Ramos (cell line): ENCODE results near the gene RAI14.

Source experiments
- in situ Hi-C: fragments of 300-500 bp; cut with MboI; formaldehyde crosslinking; loops from one replicate; pipeline ENCODE4 v1.14.3; 2022; ENCODE audit warnings: low sequenced_read_pairs; ENCODE audit not compliant: unreplicated experiment

The RAI14 gene

DNA sequence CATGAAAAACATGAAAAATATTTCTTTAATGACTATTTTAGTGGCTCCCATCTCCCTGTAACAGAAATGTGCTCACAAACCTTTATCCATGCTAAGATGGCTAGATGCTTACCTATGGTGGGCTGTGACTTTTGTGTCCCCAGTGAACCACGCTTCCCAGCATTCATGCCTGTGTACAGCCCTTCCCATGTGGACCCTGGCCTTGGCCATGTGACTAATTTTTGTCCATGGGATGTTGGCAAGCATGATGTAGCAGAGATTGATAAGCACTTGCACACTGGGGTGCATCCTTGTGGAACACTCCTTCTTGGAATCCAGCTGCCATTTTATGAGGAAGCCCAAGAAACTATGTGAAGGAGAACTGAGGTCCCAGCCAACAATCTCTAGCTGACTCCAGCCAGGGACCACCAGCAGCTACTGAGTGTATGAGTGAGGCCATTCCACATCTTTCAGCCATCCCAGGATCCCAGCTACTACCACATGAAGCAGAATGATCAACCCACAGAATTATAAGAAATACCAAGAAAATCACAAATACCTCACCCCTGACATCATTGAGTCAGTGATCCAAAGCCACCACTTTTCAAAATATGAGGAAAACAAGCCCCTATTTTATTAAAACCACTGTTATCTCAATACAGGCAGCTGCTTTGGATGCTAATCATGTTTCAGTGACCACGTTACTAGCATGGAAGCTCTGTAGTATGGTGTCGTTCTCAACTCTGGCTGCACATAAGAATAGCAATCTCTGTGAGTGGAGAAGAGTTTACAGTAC lies 16.1 kb upstream of the RAI14 start:
- in situ Hi-C loops: no loop called here

DNA sequence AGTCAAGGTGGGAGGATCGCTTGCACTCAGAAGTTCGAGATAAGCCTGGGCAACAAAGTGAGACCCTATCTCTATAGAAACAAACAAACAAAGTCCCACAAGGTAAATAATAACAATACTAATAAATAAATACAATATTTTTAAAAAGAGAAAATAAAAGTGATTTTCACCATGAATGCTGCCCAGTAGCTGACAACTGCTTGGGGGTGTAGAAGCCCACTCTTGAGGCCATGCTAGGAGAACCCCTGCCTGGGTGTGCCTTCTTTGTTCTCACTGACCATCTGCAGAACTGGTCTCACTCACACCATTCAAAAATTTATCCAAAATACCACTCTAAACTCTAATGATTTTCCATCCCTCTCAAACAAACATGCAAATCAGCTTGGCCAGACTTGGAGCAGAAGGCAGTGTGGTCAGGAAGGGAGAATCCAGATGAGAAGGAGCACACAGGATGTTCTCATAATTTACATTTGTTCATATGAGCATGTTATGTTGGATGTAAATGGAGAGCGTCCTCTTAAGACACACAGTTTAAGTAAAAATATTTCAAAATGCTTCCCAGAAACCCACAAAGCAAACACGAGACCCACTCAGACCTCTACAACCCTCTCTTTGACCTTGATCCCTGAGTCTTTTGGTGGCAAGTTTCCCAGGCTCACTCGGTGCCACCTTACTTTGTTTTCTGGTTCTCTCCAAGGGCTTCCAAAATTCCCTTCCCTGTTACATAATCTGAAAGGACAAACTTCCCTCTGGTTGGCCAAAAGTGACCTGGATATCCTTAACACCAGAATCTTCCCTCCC lies 7.9 kb upstream of the RAI14 start:
- in situ Hi-C loops: no loop called here

DNA sequence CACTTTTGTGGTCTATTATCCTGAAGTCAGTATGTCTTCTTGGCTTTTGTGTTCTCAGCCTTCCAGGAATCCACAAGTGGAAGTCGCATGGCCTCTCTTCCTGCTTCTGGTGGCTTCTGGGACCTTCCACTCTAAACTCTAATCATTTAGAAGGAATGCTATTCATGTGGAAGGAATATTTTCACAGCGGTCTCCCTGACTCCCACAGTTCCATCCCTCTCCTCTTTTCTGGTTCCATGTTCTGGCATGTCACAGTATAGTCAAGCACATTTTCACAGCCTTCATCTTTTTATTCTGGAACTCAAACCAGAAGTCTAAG lies 7.3 kb upstream of the RAI14 start:
- in situ Hi-C loops: no loop called here

DNA sequence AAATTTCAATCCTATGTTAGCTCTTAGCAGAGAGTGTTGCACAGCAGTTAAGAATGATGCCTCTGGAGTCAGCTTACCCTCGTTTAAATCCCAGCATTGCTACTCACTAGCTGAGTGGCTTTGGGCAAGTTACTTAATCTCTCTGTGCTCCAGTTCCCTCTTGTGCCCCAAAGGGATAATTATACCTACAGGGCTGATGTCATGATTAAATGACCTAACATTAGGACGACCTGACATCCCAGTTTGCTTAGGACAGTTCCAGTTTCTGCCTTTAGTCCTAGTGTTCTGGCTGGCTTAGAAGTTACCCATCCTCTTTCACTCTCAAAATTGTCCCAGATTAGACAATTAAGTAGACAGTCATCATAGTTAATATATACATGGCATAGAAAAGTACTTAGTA lies 4.3 kb upstream of the RAI14 start:
- in situ Hi-C loops: no loop called here

DNA sequence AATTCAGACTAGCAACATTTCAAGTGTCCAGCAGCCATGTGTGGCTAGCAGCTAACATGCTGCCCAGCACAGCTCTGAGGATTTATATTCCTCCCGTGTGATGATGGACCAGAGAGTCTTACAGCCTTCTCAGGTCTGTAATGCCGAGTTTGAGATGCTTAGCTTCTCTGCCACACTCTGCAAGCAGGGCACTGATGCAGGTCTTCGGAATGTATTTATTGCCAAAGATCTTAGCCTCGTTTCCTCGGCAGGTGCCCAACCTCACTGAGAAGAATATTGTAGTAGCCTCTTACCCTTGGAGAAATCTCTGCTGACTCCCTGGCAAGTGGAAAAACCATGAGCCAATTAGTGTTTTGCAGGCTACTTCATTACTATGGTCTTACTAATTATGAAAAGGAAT lies 3.7 kb upstream of the RAI14 start:
- in situ Hi-C loops: no loop called here

DNA sequence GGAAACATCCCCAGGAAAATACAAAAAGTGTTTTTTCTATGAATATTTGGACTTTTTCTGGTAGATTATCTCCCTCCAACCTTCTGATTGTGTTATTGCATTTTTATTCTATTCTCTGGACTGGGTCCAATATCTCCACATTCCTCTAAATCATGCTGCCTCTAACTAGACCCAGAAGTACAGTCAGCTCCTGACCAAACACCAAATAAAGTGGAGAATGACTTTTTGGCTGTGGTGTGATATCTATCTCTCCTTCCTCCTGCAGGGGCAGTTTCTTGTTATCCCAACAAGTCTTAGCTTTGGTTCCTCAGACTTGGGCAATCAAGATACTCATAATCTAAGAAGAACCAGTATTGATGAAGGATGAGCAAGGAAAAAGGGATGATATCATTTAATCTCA lies 3.2 kb upstream of the RAI14 start:
- in situ Hi-C loops: no loop called here

DNA sequence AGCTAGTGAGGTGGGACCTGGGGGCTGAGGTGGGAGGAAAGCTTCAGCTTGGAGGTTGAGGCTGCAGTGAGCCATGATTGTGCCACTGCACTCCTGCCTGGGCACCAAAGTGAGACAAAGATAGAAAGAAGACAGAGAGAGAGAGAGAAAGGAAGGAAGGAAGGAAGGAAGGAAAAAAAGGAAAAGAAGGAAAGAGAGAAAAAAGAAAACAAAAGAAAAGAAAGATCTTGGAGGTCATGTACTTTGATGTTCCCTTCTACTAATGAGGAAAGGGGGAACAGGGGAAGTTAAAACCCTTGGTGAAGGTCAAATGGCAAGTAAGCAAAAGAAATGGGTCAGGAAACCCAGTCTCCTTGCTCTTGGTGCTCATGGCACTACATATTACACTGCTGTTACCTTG lies 2.4 kb upstream of the RAI14 start:
- in situ Hi-C loops: no loop called here

DNA sequence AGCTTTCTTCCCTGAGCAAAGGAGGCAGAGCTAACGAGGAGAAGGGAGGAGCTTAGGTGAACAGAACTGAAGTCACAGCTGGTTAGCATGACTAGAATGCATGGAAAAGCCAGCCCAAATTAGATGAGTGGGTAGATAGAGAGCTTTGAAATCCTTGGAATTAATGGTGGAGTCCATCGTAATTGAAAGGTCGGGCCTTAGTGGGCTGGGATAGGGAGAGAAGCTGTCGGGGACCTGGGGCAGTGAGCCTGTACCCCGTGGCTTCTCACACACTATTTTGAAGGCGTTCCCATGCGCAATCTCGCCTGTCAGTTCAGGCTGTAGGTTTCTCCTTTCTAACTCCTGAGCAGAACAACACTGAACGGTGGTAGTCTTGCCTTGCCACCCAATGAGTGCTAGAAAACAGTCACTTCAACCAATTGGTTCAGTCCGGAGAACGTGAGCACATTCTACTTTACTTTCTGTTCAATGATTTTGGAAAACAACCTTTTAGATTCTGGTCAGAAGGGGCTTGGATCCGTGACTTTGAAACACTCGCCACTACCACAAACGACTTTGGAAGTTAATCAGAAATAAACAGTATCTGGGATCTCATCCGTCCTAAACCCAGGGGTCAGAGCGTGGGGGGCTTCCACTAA lies 655 bp upstream of the RAI14 start:
- in situ Hi-C loops: no loop called here

DNA sequence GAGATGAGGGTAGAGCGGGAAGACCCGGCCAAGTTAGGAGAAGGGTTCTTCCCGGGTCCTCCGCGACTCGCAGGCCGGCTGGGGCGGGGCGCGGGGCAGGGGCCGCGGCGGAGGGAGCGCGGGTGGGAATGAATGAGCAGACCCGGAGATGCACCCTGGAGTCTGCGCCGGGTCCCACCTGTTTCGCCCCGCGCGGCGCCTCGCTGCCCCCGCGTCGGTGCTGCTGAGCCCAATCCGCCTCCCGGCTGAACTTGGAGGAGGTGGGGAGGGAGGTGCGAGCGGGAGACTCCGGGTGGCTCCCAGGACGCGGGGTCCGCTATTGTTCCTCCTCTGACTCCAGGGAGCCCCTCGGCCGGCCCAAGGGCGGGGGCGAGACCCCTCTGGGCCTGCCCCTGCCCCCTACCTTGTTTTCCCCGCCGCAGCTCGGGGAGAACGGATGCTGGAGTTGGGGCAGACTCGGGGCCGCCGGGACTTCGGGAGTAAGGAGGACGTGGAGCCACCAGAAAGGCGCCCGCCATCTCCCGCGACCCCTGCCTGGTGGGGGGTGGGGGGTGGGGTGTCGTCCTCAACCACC lies 659 bp downstream of the RAI14 start:
- in situ Hi-C loops: no loop called here

DNA sequence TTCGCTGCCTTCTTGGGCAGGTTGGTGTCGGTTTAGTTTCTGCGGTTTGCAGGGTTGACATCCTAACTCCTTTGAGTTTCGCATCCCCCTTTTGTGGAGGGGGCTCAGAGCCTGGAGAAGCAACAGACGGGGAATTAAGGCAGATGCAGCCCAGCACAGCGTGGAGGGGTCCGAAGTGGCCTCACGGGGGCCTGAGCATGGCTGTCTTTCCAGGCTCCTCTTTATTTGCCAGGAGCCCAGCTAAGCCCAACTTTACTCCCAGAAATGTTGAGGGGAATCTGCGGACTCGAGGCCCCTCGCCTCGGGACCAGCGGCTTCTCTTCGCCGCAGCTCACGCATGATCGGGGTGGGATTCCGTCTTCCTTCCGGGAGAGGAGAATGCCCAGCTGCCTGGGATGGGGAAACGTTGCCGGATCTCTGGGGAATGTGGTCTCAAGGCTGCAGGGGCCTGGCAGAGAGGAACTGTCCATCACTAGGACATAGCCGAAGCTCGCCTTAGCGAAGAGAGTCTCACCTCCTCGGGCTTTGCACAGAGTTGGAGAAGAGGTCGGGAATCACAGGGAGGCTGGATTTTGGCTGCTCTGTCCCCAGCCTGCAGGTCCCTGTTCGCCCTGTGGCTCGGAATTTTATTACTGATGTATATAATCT lies 1.3 kb downstream of the RAI14 start:
- in situ Hi-C loops: no loop called here

DNA sequence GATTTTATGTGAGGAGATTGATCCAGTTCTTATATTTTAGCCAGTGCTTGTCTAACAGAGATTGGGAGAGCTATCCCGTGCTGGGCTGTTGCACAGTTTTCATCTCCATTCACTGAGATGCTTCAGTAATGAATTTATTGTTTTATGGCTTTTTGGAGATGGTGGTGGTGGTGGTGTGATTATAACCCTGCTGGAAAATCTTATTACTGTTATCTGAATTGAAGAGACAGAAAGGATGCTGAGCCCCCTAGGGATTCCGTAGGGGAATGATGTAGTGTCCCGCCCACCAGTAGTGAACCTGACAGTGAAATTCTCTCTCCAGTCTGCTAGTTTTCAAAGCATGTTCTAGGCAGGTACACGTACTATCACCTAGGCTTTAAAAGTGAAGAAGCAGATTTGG lies 1.9 kb downstream of the RAI14 start:
- in situ Hi-C loops: no loop called here

DNA sequence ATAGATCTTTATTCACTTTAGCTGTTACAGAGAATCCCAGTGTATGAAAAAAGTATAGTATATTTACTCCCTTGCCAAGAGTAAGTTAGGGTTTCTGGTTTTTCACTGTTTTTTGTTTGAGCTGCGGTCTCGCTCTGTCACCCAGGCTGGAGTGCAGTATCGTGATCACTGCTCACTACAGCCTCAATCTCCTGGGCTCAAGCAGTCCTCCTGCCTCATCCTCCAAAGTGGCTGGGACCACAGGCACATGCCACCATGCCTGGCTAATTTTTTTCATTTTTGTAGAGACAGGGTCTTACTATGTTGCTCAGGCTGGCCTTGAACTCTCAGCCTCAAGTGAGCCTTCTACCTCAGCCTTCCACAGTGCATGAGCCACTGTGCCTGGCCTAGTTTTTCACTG lies 3.0 kb downstream of the RAI14 start:
- in situ Hi-C loops: no loop called here

DNA sequence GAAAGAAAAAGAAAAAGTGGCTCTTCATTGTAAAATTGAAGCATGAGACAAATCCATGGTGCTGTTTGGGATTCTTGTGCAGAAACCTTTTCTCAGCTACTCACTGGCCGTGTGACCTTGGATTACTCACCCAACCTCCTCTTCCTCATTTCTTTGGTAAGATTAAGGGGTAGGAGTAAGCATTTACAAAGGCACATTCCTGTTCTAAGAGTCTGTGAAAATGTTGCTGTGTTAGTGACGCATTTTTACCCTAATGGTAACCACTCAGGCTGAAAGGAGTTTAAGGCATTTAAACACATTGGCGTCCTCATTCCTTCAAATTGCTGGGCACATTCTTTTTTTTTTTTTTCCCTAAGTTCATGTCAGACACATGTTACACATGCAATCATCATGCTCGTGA lies 4.3 kb downstream of the RAI14 start:
- in situ Hi-C loops: no loop called here

DNA sequence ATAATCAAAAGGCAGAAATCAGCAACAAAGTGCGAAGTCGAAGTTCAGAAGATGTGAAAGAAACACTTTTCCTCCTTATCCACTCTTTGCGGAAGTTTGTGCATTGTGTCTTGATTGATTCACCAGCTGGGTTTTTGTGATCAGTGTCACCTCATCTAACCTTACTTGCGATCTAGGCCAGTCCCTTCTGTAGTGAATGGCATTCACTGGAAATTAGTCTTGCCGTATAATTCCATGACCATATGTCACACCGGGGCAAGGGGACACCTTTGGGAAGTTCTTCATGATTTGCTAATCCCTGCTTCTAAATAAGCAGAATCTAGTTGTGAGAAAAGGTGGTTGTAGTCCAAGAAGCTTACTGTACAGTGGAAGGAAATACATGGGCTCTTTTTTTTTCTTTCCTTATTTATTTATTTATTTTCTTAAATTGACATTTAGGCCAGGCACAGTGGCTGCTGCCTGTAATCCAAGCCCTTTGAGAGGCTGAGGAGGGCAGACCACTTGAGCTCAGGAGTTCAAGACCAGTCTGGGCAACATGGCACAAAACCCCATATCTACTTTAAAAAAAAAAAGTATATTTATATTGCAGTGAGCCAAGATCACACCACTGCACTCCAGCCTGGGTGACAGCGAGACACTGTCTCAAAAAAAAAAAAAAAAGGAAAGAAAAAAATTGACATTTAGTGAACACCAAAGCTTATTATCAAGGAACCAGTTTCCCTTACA lies 7.8 kb downstream of the RAI14 start:
- in situ Hi-C loops: no loop called here

DNA sequence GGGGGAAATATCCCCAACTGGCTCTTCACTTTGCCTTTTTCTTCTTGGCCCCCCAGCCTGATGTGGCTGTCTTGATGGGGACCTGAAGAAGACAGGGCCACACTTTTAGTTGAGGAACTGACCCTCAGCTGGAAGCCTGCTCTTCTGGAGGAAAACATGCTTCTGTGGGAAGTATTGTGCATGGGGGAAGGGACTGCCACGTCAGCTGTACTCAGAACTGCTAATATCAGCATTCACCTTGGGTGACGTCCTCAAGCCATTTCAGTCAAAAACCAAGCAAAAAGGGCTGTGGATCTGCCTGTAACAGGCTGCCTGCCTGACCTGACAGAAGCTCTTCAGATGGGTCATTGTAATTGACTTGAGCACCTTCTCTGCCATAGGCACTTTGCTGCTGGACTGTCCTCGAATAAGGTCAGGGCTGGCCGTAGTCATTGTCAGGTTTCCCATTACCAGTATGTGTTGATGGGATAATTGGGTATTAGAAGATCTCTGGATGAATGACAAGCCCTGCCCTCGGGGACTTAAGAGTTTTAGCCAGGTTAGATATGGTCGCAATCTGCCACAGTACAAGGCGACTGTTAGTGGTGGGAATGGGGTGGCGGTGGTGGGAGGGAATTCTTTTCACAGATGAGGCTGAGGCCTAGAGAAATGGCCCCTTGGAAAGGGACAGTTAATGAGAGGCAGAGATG lies 10.4 kb downstream of the RAI14 start:
- in situ Hi-C loops: no loop called here

DNA sequence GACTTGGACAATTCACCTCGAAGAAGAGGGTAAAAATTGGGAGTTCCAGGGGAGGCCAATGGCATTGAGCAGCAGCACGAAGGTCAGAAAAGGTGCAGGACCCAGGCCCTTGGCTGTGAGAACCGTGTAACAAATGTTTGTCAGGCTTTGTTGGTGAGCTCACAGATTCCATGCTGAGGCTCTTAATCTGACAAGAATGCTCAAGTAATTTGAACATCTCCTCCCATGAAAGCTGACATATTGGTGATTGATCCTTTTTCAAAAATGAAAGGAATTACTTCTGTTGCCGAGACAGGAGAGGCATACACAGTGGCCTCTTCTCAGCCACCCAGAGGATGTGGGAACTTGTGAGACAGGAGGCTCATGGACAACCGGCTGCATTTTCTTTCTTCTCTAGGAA lies 11.6 kb downstream of the RAI14 start:
- in situ Hi-C loops: no loop called here

DNA sequence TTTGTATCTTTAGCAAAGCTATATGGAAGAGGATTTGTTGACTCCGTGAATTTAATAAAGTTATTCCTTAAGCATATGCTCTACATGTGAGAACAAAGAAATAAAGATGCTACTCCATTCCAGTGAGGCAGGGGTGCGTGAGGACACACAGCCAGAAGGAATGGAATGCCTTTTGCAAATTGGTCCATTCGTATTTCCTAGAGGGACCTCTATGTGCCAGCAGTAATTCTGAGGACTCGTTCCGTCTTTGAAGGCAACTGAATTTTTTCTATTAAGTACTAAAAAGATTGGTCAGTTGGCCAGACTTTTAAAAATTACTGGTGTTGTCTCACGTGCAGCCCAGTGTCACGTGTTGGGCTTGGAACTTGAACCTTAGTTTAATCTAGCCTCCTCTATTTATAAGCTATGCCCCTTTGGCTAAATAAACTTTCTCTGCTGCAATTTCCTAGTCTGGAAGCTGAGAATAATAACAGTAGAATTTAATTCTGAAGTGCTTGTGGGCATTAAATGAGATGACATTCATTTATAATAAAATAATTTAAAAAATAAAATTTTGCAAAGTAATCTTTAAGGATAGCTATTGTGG lies 13.9 kb downstream of the RAI14 start:
- in situ Hi-C loops: no loop called here

DNA sequence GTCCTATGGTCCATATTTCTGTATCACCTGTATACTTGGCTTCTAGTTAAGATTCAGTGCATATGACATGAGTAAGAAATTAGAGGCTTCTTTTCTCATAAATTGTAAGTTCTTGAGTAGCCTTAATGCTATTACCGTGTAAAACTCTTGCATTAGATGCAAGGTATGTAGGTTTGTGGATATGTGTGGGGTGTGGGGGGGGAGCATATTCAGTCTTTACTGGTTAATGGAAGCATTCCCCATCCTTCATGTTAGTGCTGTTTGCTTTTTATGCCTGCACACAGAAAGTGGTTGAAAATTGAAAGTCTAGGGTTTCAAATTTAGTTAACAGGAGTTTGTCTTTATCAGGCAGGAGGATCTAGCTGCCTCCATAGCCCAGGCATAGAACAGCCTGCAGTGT lies 16.1 kb downstream of the RAI14 start:
- in situ Hi-C loops: no loop called here

DNA sequence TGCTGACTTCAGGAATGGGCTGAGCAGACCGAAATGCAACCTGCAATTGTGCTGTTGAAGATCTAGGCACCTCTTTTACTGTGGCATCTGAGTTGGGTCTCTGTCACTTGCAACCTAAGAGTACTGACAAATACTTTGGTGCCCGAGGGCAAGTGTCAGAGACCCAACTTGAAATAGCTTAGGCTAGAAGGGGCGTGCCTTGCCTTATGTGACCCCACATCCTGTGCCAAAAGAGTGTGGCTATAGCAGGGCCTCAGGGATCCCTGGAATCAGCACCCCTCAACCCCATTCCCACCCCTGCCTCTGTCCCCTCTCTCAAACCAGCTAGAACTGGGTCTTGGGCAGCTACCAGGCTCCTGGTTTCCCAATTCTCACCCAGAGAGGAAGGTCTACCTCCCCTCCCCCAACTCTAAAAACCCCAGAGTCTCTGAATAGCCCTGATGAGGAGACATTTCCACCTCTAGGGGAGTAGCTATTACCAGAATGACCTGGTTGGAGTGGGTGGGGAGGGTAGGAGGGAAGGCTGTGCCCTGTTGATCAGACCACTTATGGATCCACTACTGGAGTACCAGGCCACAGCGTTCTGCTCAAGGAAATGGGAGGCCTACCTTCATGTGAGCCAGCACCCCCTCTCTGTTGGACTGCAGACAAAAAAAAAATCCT lies 17.5 kb downstream of the RAI14 start:
- in situ Hi-C loops: no loop called here
